SK-N-SH treated with all-trans-retinoic acid at 6 μM for 48 hours (cell line): ENCODE data around the gene INTS3.

Experiments used
- ISL1 ChIP-seq: fragments of 250-450 bp; sonication (Bioruptor Pico); IDR thresholded peaks from 2 replicates; pipeline ENCODE4 v2.1.2; 2022; ENCODE audit warnings: mild to moderate bottlenecking, moderate library complexity
- ZC3H10 ChIP-seq: fragments of 250-450 bp; sonication (Bioruptor Pico); IDR thresholded peaks from 2 replicates; pipeline ENCODE4 v1.5.1; 2021; ENCODE audit warnings: mild to moderate bottlenecking, moderate library complexity
- ZFP3 ChIP-seq: fragments of 250-450 bp; sonication (Bioruptor Pico); IDR thresholded peaks from 2 replicates; pipeline ENCODE4 v1.5.0; 2020; ENCODE audit warnings: mild to moderate bottlenecking, moderate library complexity
- ZFP30 ChIP-seq: fragments of 450-650 bp; formaldehyde crosslinking; IDR thresholded peaks from 2 replicates; pipeline ENCODE4 v1.5.0; 2022; ENCODE audit warnings: mild to moderate bottlenecking, moderate library complexity
- TF ChIP-seq, protein P1 (sequence below): fragments of 250-450 bp; sonication (Bioruptor Pico); IDR thresholded peaks from 2 replicates; pipeline ENCODE4 v1.8.0; 2020; ENCODE audit warnings: mild to moderate bottlenecking, moderate library complexity, borderline replicate concordance
- TF ChIP-seq, protein P2 (sequence below): fragments of 250-450 bp; sonication (Bioruptor Pico); IDR thresholded peaks from 2 replicates; pipeline ENCODE4 v1.5.1; 2021; ENCODE audit warnings: mild to moderate bottlenecking, moderate library complexity
- TF ChIP-seq, protein P3 (sequence below): fragments of 250-450 bp; sonication (Bioruptor Pico); IDR thresholded peaks from 2 replicates; pipeline ENCODE4 v1.5.1; 2020; ENCODE audit warnings: low read depth, mild to moderate bottlenecking, moderate library complexity

DNA sequence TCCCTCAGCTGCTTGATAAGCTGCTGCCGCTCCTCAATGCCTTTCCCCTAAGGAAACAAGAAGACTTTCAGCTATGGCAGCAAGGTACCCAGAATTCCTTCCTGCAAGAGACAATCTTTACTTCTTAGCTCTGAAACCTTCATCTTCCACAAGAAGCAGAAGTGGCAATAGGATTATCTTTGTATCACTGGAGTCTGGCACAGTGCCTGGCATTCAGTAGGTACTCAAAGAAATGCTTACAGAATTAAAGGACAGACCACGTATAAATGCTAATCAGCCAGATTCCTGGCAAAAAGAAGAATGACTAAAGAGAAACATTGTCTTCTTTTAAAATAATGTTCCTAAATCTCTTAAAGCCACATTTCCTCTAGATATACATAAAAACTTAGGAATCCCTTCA is 91.0 kb downstream of the INTS3 start:
- TF ChIP-seq ISL1 (CRISPR knock-in tag), result no peak
- TF ChIP-seq, protein P1, sequence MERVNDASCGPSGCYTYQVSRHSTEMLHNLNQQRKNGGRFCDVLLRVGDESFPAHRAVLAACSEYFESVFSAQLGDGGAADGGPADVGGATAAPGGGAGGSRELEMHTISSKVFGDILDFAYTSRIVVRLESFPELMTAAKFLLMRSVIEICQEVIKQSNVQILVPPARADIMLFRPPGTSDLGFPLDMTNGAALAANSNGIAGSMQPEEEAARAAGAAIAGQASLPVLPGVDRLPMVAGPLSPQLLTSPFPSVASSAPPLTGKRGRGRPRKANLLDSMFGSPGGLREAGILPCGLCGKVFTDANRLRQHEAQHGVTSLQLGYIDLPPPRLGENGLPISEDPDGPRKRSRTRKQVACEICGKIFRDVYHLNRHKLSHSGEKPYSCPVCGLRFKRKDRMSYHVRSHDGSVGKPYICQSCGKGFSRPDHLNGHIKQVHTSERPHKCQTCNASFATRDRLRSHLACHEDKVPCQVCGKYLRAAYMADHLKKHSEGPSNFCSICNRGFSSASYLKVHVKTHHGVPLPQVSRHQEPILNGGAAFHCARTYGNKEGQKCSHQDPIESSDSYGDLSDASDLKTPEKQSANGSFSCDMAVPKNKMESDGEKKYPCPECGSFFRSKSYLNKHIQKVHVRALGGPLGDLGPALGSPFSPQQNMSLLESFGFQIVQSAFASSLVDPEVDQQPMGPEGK (CRISPR knock-in tag), result no peak
- TF ChIP-seq, protein P2, sequence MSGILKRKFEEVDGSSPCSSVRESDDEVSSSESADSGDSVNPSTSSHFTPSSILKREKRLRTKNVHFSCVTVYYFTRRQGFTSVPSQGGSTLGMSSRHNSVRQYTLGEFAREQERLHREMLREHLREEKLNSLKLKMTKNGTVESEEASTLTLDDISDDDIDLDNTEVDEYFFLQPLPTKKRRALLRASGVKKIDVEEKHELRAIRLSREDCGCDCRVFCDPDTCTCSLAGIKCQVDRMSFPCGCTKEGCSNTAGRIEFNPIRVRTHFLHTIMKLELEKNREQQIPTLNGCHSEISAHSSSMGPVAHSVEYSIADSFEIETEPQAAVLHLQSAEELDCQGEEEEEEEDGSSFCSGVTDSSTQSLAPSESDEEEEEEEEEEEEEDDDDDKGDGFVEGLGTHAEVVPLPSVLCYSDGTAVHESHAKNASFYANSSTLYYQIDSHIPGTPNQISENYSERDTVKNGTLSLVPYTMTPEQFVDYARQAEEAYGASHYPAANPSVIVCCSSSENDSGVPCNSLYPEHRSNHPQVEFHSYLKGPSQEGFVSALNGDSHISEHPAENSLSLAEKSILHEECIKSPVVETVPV (CRISPR knock-in tag), result no peak
- TF ChIP-seq ZFP30, result no peak
- no peak for TF ChIP-seq ZFP3 (CRISPR knock-in tag)
- no peak for TF ChIP-seq ZC3H10
- TF ChIP-seq, protein P3, sequence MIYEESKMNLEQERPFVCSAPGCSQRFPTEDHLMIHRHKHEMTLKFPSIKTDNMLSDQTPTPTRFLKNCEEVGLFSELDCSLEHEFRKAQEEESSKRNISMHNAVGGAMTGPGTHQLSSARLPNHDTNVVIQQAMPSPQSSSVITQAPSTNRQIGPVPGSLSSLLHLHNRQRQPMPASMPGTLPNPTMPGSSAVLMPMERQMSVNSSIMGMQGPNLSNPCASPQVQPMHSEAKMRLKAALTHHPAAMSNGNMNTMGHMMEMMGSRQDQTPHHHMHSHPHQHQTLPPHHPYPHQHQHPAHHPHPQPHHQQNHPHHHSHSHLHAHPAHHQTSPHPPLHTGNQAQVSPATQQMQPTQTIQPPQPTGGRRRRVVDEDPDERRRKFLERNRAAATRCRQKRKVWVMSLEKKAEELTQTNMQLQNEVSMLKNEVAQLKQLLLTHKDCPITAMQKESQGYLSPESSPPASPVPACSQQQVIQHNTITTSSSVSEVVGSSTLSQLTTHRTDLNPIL (CRISPR knock-in tag), result no peak
